ENCODE measurements around the gene ELL2. TPM values are rescaled to one million over a fixed set of nuclear protein-coding genes. Genes with fewer than 3 reads are reported as not detected.

ELL2 gene
- total and polyA plus RNA-seq, 4 donors: 12.3 to 79.6 (median 49.0) TPM

GRCh38 chr5:95920822-95921221 is 40.8 kb downstream of the ELL2 start:
- H3K27ac ChIP-seq (ENCODE audit: low read depth in 1 of 2, low read length in 1 of 2): no peak overlapping the region
- H3K4me1 ChIP-seq (ENCODE audit: control insufficient read depth in 5 of 5, insufficient read depth in 5 of 5, low read length in 5 of 5): peaks cover 0 to 13% (median 0%) of the 10 kb centered on the region in 5 donors
- TF ChIP-seq, protein P1, sequence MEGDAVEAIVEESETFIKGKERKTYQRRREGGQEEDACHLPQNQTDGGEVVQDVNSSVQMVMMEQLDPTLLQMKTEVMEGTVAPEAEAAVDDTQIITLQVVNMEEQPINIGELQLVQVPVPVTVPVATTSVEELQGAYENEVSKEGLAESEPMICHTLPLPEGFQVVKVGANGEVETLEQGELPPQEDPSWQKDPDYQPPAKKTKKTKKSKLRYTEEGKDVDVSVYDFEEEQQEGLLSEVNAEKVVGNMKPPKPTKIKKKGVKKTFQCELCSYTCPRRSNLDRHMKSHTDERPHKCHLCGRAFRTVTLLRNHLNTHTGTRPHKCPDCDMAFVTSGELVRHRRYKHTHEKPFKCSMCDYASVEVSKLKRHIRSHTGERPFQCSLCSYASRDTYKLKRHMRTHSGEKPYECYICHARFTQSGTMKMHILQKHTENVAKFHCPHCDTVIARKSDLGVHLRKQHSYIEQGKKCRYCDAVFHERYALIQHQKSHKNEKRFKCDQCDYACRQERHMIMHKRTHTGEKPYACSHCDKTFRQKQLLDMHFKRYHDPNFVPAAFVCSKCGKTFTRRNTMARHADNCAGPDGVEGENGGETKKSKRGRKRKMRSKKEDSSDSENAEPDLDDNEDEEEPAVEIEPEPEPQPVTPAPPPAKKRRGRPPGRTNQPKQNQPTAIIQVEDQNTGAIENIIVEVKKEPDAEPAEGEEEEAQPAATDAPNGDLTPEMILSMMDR (IDR thresholded peaks at IDR 0.05; ENCODE audit: control extremely low read depth, extremely low read depth): no peak
- ATAC-seq (ENCODE audit: insufficient read depth, low FRiP score) (no peak), DNase-seq (no peak)
- peaks cover 0 to 2% (median 0%) of the 10 kb centered on the region in 4 donors for H3K9me3 ChIP-seq (ENCODE audit: control insufficient read depth in 4 of 4, insufficient read depth in 3 of 4, low read length in 3 of 4)
- 91 to 94% methylated on average over 1 of the region's 1 CpG for WGBS, 2 donors
- no peak overlapping the region for H3K4me3 ChIP-seq
- H3K27me3 ChIP-seq (ENCODE audit: control insufficient read depth in 3 of 3, insufficient read depth in 3 of 3, low read length in 2 of 3): no peaks in the 10 kb centered on the region
- peaks cover 0 to 5% (median 0%) of the 10 kb centered on the region in 4 donors for H3K36me3 ChIP-seq (ENCODE audit: control insufficient read depth in 4 of 4, insufficient read depth in 4 of 4, low read length in 4 of 4)
- no peak overlapping the region for H3K9ac ChIP-seq (ENCODE audit: insufficient read depth in 1 of 2, low read length in 2 of 2)

DNA sequence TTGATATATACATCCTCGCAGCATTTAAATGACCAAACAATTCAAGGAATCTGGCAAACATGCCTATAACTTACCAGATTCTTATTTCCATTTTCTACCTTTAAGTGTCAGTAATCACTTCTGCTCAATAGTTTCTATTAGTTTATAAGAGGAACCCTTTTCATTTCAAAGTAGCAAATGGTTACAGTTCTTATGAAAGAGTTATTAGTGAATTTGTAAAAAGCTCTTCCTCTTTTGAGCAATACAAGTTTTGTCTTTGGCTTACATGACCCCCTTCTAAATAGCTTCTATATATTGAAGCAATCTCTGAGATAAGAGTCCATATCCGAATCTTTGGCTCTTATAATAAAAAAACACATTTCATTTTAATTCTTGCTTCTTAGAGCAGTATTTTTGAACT is 42.0 kb downstream of the ELL2 start:
- ATAC-seq (ENCODE audit: insufficient read depth, low FRiP score): no peak
- no peak overlapping the region for H3K4me3 ChIP-seq
- no peaks in the 10 kb centered on the region for H3K27me3 ChIP-seq (ENCODE audit: control insufficient read depth in 3 of 3, insufficient read depth in 3 of 3, low read length in 2 of 3)
- H3K36me3 ChIP-seq (ENCODE audit: control insufficient read depth in 4 of 4, insufficient read depth in 4 of 4, low read length in 4 of 4): peaks cover 0 to 8% (median 1%) of the 10 kb centered on the region in 4 donors
- no peak overlapping the region for H3K27ac ChIP-seq (ENCODE audit: low read depth in 1 of 2, low read length in 1 of 2)
- H3K4me1 ChIP-seq (ENCODE audit: control insufficient read depth in 5 of 5, insufficient read depth in 5 of 5, low read length in 5 of 5): peaks cover 0 to 13% (median 0%) of the 10 kb centered on the region in 5 donors
- TF ChIP-seq, protein P1 (IDR thresholded peaks at IDR 0.05; ENCODE audit: control extremely low read depth, extremely low read depth): no peak
- H3K9me3 ChIP-seq (ENCODE audit: control insufficient read depth in 4 of 4, insufficient read depth in 3 of 4, low read length in 3 of 4): peaks cover 0 to 2% (median 0%) of the 10 kb centered on the region in 4 donors
- WGBS, 2 donors: 58 to 65% methylated on average over 2 of the region's 2 CpGs
- no peak overlapping the region for H3K9ac ChIP-seq (ENCODE audit: insufficient read depth in 1 of 2, low read length in 2 of 2)
- no peak for DNase-seq

DNA sequence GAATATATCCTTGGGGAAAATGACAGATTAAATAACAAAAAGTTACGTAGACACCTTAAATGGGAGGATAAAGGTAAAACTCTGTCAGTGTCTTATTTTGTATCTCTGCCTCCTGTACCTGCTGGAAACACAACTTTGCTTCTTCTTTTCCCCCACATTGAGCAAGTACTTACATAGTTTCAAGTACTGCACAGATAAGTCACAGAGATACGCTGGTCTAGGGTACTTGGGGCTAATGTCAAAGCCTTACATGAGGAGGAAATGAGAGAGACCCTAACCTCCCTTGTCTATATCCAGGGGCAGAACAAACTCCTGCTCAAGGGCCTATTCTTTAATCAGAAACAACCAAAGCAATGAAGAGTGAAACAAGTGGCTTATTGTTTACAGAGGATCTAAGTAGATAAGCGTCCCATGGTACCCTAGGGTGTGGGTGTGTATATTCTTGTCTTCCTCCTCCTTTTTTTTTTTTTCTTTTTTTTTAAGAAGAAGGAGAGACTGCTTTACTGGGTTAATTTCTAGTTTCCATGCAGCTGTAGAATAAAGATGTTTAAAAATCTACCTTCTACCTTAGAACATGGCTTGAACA is 43.1 kb downstream of the ELL2 start:
- Histone ChIP-seq H3K9me3 (ENCODE audit: control insufficient read depth in 4 of 4, insufficient read depth in 3 of 4, low read length in 3 of 4) (peaks cover 0 to 2% (median 0%) of the 10 kb centered on the region in 4 donors), H3K27me3 (ENCODE audit: control insufficient read depth in 3 of 3, insufficient read depth in 3 of 3, low read length in 2 of 3) (no peaks in the 10 kb centered on the region), H3K27ac (ENCODE audit: low read depth in 1 of 2, low read length in 1 of 2) (no peak overlapping the region), H3K4me1 (ENCODE audit: control insufficient read depth in 5 of 5, insufficient read depth in 5 of 5, low read length in 5 of 5) (peaks cover 0 to 13% (median 0%) of the 10 kb centered on the region in 5 donors), H3K36me3 (ENCODE audit: control insufficient read depth in 4 of 4, insufficient read depth in 4 of 4, low read length in 4 of 4) (peaks cover 0 to 8% (median 1%) of the 10 kb centered on the region in 4 donors), H3K4me3 (no peak overlapping the region), H3K9ac (ENCODE audit: insufficient read depth in 1 of 2, low read length in 2 of 2) (no peak overlapping the region)
- ATAC-seq (ENCODE audit: insufficient read depth, low FRiP score) (no peak), DNase-seq (no peak)
- TF ChIP-seq, protein P1 (IDR thresholded peaks at IDR 0.05; ENCODE audit: control extremely low read depth, extremely low read depth): no peak
- 59 to 66% methylated on average over 3 of the region's 3 CpGs for WGBS, 2 donors

DNA sequence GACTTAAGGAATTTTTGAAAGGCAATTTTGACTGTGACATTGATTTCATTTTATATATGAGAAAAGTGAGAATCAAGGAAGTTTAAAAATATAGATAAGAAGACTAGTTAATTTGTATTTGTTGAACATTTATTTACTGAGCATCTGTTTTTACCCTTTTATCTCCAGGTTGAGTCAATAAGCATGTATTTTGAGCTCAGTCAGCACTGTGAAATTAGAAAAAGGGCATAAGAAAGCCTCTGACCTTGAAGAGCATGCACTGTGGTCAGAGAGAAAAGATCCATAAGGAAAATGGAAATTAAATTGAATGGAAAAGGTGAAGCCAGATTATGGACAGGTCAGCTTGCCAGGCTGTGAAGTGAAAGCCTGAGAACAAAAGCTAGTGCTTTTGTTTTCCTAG is 44.4 kb downstream of the ELL2 start:
- Histone ChIP-seq H3K27me3 (ENCODE audit: control insufficient read depth in 3 of 3, insufficient read depth in 3 of 3, low read length in 2 of 3) (no peaks in the 10 kb centered on the region), H3K36me3 (ENCODE audit: control insufficient read depth in 4 of 4, insufficient read depth in 4 of 4, low read length in 4 of 4) (peaks cover 0 to 13% (median 1%) of the 10 kb centered on the region in 4 donors), H3K9ac (ENCODE audit: insufficient read depth in 1 of 2, low read length in 2 of 2) (no peak overlapping the region), H3K4me3 (no peak overlapping the region), H3K4me1 (ENCODE audit: control insufficient read depth in 5 of 5, insufficient read depth in 5 of 5, low read length in 5 of 5) (peaks cover 0 to 17% (median 0%) of the 10 kb centered on the region in 5 donors), H3K9me3 (ENCODE audit: control insufficient read depth in 4 of 4, insufficient read depth in 3 of 4, low read length in 3 of 4) (peaks cover 0 to 2% (median 0%) of the 10 kb centered on the region in 4 donors), H3K27ac (ENCODE audit: low read depth in 1 of 2, low read length in 1 of 2) (no peak overlapping the region)
- ATAC-seq (ENCODE audit: insufficient read depth, low FRiP score): no peak
- TF ChIP-seq, protein P1 (IDR thresholded peaks at IDR 0.05; ENCODE audit: control extremely low read depth, extremely low read depth): no peak
- DNase-seq: no peak
